ENCODE measurements around the gene RNLS.
"Not testable (repeated sequence)": the region's sequence is repeated elsewhere in the genome, so short reads cannot be mapped to it uniquely, and the experiment has no call there.

The RNLS gene

DNA sequence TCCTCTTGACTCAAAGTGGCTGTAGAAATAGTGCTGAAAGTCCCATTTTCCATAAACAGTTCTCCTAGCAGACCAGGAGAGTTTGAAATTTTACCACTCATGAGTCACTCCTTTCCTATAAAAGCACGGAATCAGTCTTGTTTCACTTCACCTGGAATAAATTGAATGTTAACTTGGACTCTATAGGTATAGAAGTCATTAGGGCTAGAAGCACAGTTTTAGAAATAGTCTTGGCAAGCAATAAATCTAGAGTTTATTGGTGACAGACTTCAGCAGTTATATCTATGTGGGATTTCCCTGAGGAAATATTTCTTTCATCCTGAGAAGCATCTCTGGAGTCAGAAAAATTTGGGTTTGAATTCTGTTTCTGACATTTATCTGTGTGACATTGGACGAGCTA is 212.4 kb downstream of the RNLS start:
- TF ChIP-seq, protein P1, sequence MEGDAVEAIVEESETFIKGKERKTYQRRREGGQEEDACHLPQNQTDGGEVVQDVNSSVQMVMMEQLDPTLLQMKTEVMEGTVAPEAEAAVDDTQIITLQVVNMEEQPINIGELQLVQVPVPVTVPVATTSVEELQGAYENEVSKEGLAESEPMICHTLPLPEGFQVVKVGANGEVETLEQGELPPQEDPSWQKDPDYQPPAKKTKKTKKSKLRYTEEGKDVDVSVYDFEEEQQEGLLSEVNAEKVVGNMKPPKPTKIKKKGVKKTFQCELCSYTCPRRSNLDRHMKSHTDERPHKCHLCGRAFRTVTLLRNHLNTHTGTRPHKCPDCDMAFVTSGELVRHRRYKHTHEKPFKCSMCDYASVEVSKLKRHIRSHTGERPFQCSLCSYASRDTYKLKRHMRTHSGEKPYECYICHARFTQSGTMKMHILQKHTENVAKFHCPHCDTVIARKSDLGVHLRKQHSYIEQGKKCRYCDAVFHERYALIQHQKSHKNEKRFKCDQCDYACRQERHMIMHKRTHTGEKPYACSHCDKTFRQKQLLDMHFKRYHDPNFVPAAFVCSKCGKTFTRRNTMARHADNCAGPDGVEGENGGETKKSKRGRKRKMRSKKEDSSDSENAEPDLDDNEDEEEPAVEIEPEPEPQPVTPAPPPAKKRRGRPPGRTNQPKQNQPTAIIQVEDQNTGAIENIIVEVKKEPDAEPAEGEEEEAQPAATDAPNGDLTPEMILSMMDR (IDR thresholded peaks at IDR 0.05; ENCODE audit: low read depth, low read length): no peak
- no peak for TF ChIP-seq POLR2A (IDR thresholded peaks at IDR 0.05; ENCODE audit: extremely low read depth, insufficient read length)
- no peak for TF ChIP-seq MYC (IDR thresholded peaks at IDR 0.05; ENCODE audit: low read depth, low read length)
- TF ChIP-seq, protein P2, sequence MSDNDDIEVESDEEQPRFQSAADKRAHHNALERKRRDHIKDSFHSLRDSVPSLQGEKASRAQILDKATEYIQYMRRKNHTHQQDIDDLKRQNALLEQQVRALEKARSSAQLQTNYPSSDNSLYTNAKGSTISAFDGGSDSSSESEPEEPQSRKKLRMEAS (IDR thresholded peaks at IDR 0.05; ENCODE audit: low read depth, low read length): no peak
- no peak for DNase-seq (ENCODE audit: low read depth)

GRCh38 chr10:88366772-88367171 is 216.3 kb downstream of the RNLS start:
- TF ChIP-seq POLR2A (IDR thresholded peaks at IDR 0.05; ENCODE audit: extremely low read depth, insufficient read length) (no peak), MYC (IDR thresholded peaks at IDR 0.05; ENCODE audit: low read depth, low read length) (no peak)
- TF ChIP-seq, protein P1 (IDR thresholded peaks at IDR 0.05; ENCODE audit: low read depth, low read length): no peak
- TF ChIP-seq, protein P2 (IDR thresholded peaks at IDR 0.05; ENCODE audit: low read depth, low read length): no peak
- DNase-seq (ENCODE audit: low read depth): no peak
- no peak overlapping the region for H3K4me3 ChIP-seq (ENCODE audit: low read depth, low read length)

More for the DNA sequence above, 212.4 kb downstream of the RNLS start:
- no peak overlapping the region for H3K4me3 ChIP-seq (ENCODE audit: low read depth, low read length)

- DNase-seq (ENCODE audit: low read depth): no peak
- H3K4me3 ChIP-seq (ENCODE audit: low read depth, low read length): no peak overlapping the region
- TF ChIP-seq, protein P1 (IDR thresholded peaks at IDR 0.05; ENCODE audit: low read depth, low read length): no peak
- TF ChIP-seq, protein P2 (IDR thresholded peaks at IDR 0.05; ENCODE audit: low read depth, low read length): no peak
- TF ChIP-seq MYC (IDR thresholded peaks at IDR 0.05; ENCODE audit: low read depth, low read length) (no peak), POLR2A (IDR thresholded peaks at IDR 0.05; ENCODE audit: extremely low read depth, insufficient read length) (no peak)
Measured at GRCh38 chr10:88361995-88362807, 220.9 kb downstream of the RNLS start.

- TF ChIP-seq, protein P2 (IDR thresholded peaks at IDR 0.05; ENCODE audit: low read depth, low read length): no peak
- TF ChIP-seq POLR2A (IDR thresholded peaks at IDR 0.05; ENCODE audit: extremely low read depth, insufficient read length): no peak
- no peak for DNase-seq (ENCODE audit: low read depth)
- no peak overlapping the region for H3K4me3 ChIP-seq (ENCODE audit: low read depth, low read length)
Measured at GRCh38 chr10:88361494-88361893, 221.6 kb downstream of the RNLS start.

DNA sequence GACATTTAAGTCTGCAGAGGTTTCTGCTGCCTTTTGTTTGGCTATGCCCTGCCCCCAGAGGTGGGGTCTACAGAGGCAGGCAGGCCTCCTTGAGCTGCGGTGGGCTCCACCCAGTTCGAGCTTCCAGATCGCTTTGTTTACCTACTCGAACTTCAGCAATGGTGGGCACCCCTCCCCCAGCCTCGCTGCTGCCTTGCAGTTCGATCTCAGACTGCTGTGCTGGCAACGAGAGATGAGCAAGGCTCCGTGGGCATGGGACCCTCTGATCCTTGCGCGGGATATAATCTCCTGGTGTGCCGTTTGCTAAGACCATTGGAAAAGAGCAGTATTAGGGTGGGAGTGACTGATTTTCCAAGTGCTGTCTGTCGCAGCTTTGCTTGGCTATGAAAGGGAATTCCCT is 227.4 kb downstream of the RNLS start:
- not testable (repeated sequence) for DNase-seq (ENCODE audit: low read depth); H3K4me3 ChIP-seq (ENCODE audit: low read depth, low read length)

DNA sequence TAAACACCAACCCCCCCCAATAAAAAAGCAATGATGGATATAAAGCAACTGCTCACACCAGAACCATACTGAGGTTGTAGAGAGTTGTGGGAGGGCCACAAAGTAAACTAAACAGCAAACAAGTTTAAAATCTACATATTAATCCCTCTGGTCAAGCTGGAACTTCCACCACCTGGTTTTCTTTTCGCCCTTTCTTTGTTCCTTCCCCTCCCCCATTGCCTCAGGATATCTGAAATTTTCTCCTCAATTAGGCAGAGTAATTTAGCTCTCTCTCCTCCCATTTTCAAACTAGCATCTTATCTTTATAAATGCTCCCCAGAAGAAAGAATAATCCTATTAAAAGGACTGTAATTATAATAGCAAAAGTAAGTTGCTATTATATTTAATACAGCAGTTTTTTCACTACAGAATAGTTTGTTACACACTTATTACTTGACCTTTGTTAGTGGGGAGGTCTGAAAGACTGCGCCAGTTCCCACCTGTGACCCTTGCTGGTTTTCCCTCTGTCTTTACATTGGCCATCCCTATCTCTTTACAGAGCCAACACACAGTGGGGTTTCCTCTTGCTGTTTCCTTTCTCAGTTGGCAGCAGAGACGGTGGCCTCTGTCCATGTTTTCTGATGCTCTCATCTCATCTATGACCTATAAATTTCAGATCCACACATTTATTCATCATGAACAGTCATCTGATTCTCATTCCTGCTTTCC is 235.4 kb downstream of the RNLS start:
- no peak overlapping the region for H3K4me3 ChIP-seq (ENCODE audit: low read depth, low read length)
- no peak for DNase-seq (ENCODE audit: low read depth)
- TF ChIP-seq, protein P2 (IDR thresholded peaks at IDR 0.05; ENCODE audit: low read depth, low read length): no peak
- TF ChIP-seq, protein P1 (IDR thresholded peaks at IDR 0.05; ENCODE audit: low read depth, low read length): no peak
- TF ChIP-seq MYC (IDR thresholded peaks at IDR 0.05; ENCODE audit: low read depth, low read length): no peak
- no peak for TF ChIP-seq POLR2A (IDR thresholded peaks at IDR 0.05; ENCODE audit: extremely low read depth, insufficient read length)
